A673 (cell line): ENCODE measurements around the gene TFB1M. TPM values are rescaled to one million over a fixed set of nuclear protein-coding genes. Genes with fewer than 3 reads are reported as not detected.

Source experiments
- BruUV-seq: library from RNA; stranded (reverse); fragments of 400-500 nt; replicated peaks from 2 replicates; lab custom pipeline; 2021; lab: Mats Ljungman, UMichigan
- CTCF ChIA-PET: fragments of 300-600 bp; sonication (Branson Sonifier 250); formaldehyde crosslinking; loops from one replicate; lab custom pipeline; 2022; ENCODE audit warnings: antibody characterized with exemption; lab: Charles Lee
- POLR2A ChIA-PET: fragments of 300-600 bp; sonication (Branson Sonifier 250); formaldehyde crosslinking; loops from one replicate; lab custom pipeline; 2022; ENCODE audit warnings: antibody characterized with exemption; ENCODE audit not compliant: low non-redundant PET; lab: Charles Lee
- DNase-seq: peaks from one replicate; pipeline ENCODE4 v3.0.0-alpha.2; 2015; ENCODE audit warnings: low spot score
- H3K27ac ChIP-seq: fragments of 200-600 bp; sonication (generic); 2 replicates; pipeline ENCODE4 v1.5.1; 2016; ENCODE audit warnings: mixed run types, low read depth, mild to moderate bottlenecking, mixed read lengths, antibody characterized with exemption, low read length; ENCODE audit not compliant: poor library complexity, severe bottlenecking
- H3K27me3 ChIP-seq: fragments of 200-600 bp; sonication (generic); replicated peaks from 2 replicates; pipeline ENCODE4 v1.6.1; 2017; ENCODE audit warnings: mixed run types, low read depth, mild to moderate bottlenecking, mixed read lengths, antibody characterized with exemption, low read length; ENCODE audit not compliant: insufficient read depth, poor library complexity
- H3K36me3 ChIP-seq: fragments of 200-600 bp; sonication (generic); 2 replicates; pipeline ENCODE4 v1.6.1; 2016; ENCODE audit warnings: mixed run types, mild to moderate bottlenecking, mixed read lengths, antibody characterized with exemption, low read length; ENCODE audit not compliant: insufficient read depth, poor library complexity, severe bottlenecking
- H3K4me1 ChIP-seq: fragments of 200-600 bp; sonication (generic); 2 replicates; pipeline ENCODE4 v1.6.1; 2017; ENCODE audit warnings: mixed run types, mild to moderate bottlenecking, mixed read lengths, antibody characterized with exemption, low read length; ENCODE audit not compliant: insufficient read depth, poor library complexity, severe bottlenecking
- H3K4me3 ChIP-seq: fragments of 200-600 bp; sonication (generic); 2 replicates; pipeline ENCODE4 v1.5.1; 2016; ENCODE audit warnings: low read depth, mixed run types, mild to moderate bottlenecking, mixed read lengths, low read length; ENCODE audit not compliant: poor library complexity, severe bottlenecking
- H3K9me3 ChIP-seq: fragments of 200-600 bp; sonication (generic); 2 replicates; pipeline ENCODE4 v1.6.1; 2016; ENCODE audit warnings: mixed run types, low read depth, mild to moderate bottlenecking, mixed read lengths, antibody characterized with exemption, low read length; ENCODE audit not compliant: poor library complexity, severe bottlenecking
- CTCF ChIP-seq: fragments of 300-800, 200-600 bp; sonication (generic); conservative IDR thresholded peaks from 2 replicates; pipeline ENCODE4 v1.5.1; 2017; ENCODE audit warnings: low read depth, mild to moderate bottlenecking, antibody characterized with exemption, low read length, moderate library complexity, mixed read lengths
- EZH2 ChIP-seq: fragments of 200-600 bp; sonication (generic); IDR thresholded peaks from 2 replicates; pipeline ENCODE4 v1.6.1; 2017; ENCODE audit warnings: borderline replicate concordance, low read depth, mild to moderate bottlenecking, mixed read lengths, antibody characterized with exemption, low read length; ENCODE audit not compliant: poor library complexity, severe bottlenecking
- intact Hi-C: fragments of 100-400 bp; cut with micrococcal nuclease; formaldehyde crosslinking; loops from one replicate; pipeline ENCODE4 v1.10.0; 2022; ENCODE audit not compliant: unreplicated experiment
- total RNA-seq: library from RNA; stranded (reverse); gene quantifications from 2 replicates; pipeline ENCODE4 v1.2.3, GENCODE V29; 2021

Gene TFB1M
- total RNA-seq, 1 experiment from 2014 or later = 40.3 TPM

DNA sequence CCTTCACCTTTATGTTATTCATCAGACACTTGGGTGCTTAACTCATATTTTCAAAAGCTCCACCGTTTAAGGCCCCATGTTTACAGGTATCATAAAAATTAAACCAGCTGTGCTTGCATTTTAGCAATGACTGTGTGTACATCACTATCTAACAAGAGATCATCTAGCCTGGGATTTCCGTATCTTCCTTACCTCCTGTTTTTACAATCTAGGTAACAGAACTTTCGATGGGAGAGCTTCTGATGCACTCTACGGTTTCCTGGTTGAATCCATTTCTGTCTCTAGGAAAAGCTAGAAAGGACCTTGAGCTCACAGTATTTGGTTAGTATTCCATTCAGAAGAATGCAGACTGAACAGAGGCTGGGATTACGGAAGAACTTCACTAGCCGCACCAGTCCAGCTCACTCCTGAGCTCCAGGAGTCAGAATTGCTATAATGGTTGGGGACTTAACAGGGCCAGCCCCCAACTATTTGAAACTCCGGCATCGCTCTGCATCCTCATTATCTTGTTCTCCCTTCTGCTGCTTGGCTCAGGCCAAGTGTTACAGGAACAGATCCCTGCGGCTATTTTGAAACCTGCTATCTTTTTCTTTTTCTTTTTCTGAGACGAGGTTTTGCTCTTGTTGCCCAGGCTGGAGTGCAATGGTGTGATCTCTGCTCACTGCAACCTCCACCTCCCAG, 63.4 kb downstream of the TFB1M start:
- H3K36me3 ChIP-seq = peaks cover 12% of the 10 kb centered on the region
- TF ChIP-seq CTCF (no peak), EZH2 (no peak)

GRCh38 chr6:155248008-155249001, 66.0 kb downstream of the TFB1M start:
- intact Hi-C loops = loop anchor here (1.0 to 10.0 kb wide), 4 partner anchors 71 to 574 kb away; no protein-coding TSS in a partner anchor
- Histone ChIP-seq H3K9me3 (no peaks in the 10 kb centered on the region), H3K4me1 (no peaks in the 10 kb centered on the region), H3K27me3 (no peaks in the 10 kb centered on the region), H3K4me3 (no peak overlapping the region), H3K36me3 (no peaks in the 10 kb centered on the region), H3K27ac (no peak overlapping the region)
- TF ChIP-seq EZH2 (no peak), CTCF (peak; percentile 74)
- DNase-seq = peak; percentile 61
- CTCF ChIA-PET = interaction anchor here (1.1 to 1.6 kb wide), 4 partner anchors 71 to 573 kb away, joined by 3 to 28 read pairs (median 8); no protein-coding TSS in a partner anchor
- BruUV-seq = no TSS peak
- POLR2A ChIA-PET = no interaction called here

More for the DNA sequence above, 63.4 kb downstream of the TFB1M start:
- Histone ChIP-seq H3K27me3 (no peaks in the 10 kb centered on the region), H3K4me1 (no peaks in the 10 kb centered on the region), H3K4me3 (no peak overlapping the region), H3K9me3 (no peaks in the 10 kb centered on the region), H3K27ac (no peak overlapping the region)
- no peak for DNase-seq
- intact Hi-C loops = no loop called here
- POLR2A ChIA-PET = interaction anchor here (0.6 kb wide), 1 partner anchor 60 kb away, joined by 3 read pairs; no protein-coding TSS in a partner anchor
- no TSS peak for BruUV-seq
- CTCF ChIA-PET = no interaction called here

DNA sequence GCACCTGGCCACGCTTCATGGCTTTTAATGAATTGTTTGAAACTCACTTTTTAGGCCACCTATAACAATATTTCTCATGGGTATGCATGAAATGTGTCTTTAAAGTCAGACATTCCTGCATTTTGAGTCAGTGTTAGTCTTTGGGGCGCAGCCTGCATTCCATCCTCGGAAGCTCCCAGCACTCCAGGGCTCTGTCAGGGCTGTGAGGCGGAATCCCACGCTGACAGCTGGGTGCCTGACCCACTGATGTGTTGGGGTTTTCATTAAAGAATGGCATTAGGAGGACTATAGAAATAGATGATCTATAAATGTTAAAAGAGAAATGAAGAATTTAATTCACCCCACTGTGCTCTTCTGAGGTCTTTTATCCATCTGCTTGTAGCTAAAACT, 66.7 kb downstream of the TFB1M start:
- ChIA-PET CTCF (interaction anchor here (1.1 to 1.6 kb wide), 3 partner anchors 70 to 572 kb away, joined by 6 to 28 read pairs (median 9); no protein-coding TSS in a partner anchor), POLR2A (no interaction called here)
- DNase-seq = no peak
- no peaks in the 10 kb centered on the region for H3K4me1 ChIP-seq
- H3K27me3 ChIP-seq = no peaks in the 10 kb centered on the region
- H3K4me3 ChIP-seq = no peak overlapping the region
- TF ChIP-seq CTCF = no peak
- TF ChIP-seq EZH2 = no peak
- no peaks in the 10 kb centered on the region for H3K9me3 ChIP-seq
- BruUV-seq = no TSS peak
- intact Hi-C loops = loop anchor here (1.0 to 10.0 kb wide), 4 partner anchors 70 to 573 kb away; no protein-coding TSS in a partner anchor
- no peaks in the 10 kb centered on the region for H3K36me3 ChIP-seq
- no peak overlapping the region for H3K27ac ChIP-seq
